Omental fat pad (tissue), 4 donors: ENCODE measurements around the gene PRSS57. TPM values are rescaled to one million over a fixed set of nuclear protein-coding genes. Genes with fewer than 3 reads are reported as not detected.

Experiments
- ATAC-seq: fragments of 150-250 bp; one replicate; pipeline ENCODE4 v1.9.1; 2016; ENCODE audit warnings: mild to moderate bottlenecking, moderate library complexity; ENCODE audit not compliant: low FRiP score
- DNase-seq: peaks from one replicate; pipeline ENCODE4 v3.0.0-alpha.2; 2019; ENCODE audit warnings: low spot score
- total RNA-seq, 4 donors: library from RNA; depleted of rRNA; stranded (reverse); fragments of >200 nt; gene quantifications; one replicate each; pipeline ENCODE4 v1.1.0, GENCODE V29; 2016
- TF ChIP-seq, protein P1 (sequence below), 3 donors: fragments of 450-650 bp; IDR thresholded peaks; one replicate each; pipeline ENCODE4 v1.5.1; 2016 to 2017; ENCODE audit warnings: antibody characterized with exemption in 3 of 3, mild to moderate bottlenecking in 3 of 3, moderate library complexity in 2 of 3

PRSS57 gene
- total RNA-seq, 4 donors from 2014 or later = 0.95 TPM; not detected in 3

DNA sequence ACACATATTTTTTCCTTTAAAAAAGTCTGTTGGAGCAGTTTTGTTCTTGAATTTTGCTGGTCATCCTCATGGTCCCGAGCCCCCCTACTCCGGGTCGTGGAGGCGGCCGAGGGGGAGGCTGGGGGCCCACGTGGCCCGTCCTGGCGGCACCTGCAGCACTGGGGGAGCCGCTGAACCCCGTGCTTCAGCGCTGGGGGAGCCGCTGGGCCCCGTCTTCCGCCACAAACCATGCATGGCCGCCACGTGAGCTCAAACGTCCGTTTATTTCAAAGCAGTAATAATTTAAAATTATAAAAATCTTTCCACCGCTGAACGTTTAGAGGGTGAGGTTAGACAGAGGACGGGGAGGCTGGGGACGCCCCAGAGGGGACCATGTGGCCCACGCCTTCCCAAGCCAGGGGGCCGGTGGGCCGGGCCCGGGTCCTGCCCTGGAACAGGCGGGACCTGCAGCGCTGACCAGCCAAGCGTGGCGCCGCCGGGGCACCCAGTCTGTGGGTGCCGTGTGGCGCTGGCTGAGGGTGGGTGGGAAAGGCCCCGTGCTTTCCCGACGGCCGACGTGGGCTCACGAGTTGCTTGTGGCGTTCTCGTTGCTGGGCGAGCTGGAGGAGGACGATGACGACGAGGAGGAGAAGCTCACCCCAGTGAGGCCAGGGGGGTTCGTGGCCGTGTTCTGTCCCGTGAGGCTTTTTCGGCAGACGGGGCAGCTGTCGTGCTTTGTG is 47.5 kb downstream of the PRSS57 start:
- no peak for DNase-seq
- no peak for ATAC-seq
- TF ChIP-seq, protein P1, sequence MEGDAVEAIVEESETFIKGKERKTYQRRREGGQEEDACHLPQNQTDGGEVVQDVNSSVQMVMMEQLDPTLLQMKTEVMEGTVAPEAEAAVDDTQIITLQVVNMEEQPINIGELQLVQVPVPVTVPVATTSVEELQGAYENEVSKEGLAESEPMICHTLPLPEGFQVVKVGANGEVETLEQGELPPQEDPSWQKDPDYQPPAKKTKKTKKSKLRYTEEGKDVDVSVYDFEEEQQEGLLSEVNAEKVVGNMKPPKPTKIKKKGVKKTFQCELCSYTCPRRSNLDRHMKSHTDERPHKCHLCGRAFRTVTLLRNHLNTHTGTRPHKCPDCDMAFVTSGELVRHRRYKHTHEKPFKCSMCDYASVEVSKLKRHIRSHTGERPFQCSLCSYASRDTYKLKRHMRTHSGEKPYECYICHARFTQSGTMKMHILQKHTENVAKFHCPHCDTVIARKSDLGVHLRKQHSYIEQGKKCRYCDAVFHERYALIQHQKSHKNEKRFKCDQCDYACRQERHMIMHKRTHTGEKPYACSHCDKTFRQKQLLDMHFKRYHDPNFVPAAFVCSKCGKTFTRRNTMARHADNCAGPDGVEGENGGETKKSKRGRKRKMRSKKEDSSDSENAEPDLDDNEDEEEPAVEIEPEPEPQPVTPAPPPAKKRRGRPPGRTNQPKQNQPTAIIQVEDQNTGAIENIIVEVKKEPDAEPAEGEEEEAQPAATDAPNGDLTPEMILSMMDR (IDR thresholded peaks at IDR 0.05) = no peak

DNA sequence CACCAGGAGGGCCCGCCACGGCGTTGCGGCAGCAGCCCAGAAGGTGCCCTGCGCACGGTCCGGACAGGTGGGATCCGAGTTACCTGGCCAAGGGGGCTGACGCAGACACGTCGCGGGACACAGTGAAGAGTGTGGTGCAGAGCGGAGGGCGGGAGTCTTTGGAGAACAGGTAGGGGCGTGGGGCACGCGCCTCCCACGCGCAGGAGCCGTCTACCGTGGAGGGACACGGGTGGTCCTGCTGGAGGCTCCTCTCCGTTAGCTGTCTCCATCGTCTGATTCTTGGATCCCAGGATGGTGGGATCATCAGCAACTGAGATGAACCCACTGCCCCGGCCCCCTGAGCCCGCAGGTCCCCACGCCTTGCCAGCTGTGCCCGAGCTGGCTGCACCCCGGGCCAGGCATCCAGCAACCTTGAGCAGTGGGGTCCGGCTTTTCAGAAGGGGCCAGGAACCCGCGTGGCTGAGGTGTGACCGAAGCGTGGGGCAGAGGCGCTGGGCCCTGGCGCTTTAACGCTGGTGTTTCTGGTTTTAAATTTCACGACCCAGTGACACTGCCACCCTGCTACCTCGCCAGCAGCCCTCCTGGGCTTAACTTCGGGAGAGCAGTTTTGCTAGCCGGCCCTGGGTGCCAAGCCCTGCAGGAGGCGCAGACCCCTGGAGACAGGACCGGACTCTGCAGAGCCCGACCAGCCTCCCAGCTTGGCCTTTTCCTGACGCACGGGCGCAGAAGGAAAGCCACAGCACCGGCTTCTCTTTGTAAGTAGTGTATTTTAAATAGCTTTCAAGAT is 48.3 kb downstream of the PRSS57 start:
- TF ChIP-seq, protein P1 (IDR thresholded peaks at IDR 0.05) = no peak

DNA sequence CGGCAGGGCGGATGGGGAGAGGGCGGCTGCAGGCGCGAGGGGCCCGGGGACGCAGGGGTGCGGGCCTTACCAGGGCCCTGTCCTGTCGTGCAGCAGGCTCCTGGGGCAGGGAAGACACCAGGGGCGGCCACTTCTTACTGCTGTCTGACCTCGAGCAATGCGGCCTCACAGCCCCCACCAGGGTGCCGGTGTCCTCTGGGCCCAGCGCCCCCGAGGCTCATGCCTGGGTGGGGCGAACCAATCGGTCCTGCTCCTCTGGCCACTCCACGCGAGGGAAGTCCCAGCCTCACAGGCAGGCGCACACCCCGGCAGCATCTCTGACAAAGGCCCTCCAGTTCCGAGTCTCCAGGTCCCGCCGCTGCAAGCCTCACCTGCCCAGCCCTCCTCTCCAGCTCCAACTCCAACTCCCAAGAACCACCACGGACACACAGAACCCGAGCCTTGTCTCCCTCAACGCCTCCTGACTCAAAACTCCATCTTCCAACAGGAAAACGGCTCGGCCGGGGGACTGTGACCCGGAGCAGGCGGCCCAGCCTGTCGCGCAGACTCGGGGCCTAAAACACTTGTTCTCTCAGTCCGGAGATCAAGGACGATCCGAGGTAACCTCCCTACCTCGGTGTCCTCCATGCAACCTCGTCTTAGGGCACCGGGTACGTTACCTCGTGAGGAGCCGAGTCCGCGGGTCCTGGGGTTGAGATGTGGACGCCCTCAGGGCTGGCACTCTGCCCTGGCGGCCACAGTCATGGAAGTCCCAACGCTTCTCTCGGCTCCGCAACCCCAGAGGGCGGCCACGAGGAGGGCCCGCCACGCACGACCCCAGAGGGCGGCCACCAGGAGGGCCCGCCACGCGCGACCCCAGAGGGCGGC is 49.1 kb downstream of the PRSS57 start:
- no peak for ATAC-seq
- DNase-seq = no peak
- TF ChIP-seq, protein P1 (IDR thresholded peaks at IDR 0.05) = no peak

More for the DNA sequence above, 48.3 kb downstream of the PRSS57 start:
- no peak for ATAC-seq
- no peak for DNase-seq

DNA sequence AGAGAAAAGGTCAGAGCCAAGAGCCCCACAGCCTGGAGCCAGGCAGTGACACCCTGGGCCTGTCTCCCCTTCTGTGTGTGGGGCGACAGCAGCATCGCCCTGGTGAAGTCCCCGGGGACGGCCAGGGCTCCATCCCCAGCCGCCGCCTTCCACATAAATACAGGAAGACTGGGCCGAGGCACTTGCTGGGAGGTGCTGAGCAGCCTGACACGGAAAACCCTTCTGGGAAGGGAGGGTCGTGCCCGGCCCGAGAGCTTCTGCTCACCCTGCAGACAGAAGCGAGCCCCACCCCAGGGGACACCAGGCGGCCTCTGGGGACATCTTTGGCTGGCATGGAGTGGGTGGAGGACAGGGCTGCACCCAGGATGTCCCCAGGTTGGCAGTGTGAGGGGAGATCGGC is 50.5 kb downstream of the PRSS57 start:
- ATAC-seq = no peak
- DNase-seq = no peak
- TF ChIP-seq, protein P1 (IDR thresholded peaks at IDR 0.05) = no peak

DNA sequence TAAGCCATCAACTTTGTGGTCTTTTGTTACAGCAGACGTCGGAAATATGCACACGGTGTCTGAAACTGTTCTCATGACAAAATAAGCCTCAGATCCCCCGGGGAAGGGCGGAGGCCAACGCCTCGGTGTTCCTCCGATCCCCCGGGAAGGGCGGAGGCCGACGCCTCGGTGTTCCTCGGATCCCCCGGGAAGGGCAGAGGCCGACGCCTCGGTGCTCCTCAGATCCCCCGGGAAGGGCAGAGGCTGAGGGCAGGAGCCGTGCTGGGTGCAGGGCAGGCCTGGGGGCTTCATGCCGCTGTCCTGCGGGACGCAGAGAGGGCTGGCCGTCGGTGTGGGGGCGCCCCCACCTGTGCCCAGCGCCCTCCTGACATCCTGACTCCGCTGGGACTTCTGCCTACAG is 50.9 kb downstream of the PRSS57 start:
- TF ChIP-seq, protein P1 (IDR thresholded peaks at IDR 0.05) = no peak
- ATAC-seq (no peak), DNase-seq (no peak)

DNA sequence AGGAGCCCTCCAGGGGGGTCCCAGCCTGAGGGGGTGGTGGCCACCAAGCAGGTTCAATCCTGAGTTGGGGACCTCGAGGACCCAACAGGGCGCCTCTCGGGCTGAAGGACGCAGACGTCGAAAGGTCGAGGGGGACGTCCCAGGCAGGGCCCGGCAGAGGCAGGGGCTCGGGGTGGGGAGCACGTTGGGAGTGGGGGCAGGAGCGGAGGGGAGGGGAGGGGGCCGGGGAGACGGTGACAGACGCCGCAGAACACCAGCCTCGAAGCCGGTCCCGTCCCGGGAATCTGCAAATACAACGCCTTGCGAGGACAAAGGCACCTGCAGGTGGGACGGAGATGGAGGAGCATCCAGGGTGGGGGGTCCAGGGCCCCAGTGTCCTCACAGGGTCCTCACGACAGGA is 51.5 kb downstream of the PRSS57 start:
- ATAC-seq (no peak), DNase-seq (no peak)
- TF ChIP-seq, protein P1 (IDR thresholded peaks at IDR 0.05) = no peak
